Measurements from ENCODE around the gene PTPRN2.

The PTPRN2 gene

DNA sequence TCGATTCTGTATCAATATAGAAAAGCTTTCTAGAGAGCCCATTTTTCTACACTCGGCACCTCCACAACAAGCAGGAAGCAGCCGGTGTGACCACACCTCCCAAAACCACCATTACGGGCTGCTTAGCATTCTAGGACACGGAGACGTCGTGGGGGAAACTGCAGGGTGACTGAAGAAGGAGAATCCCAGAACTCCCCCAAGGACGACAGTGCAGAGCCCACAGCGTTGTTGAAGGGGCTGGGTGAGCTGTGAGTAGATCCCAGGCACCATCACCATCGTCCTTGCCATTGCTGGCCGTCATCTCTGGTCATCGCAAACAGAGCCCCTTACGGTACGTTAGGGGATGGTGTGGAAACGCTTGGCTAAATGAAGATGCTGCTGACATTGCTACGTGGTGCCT is 351.8 kb downstream of the PTPRN2 start:
- no peak for DNase-seq (ENCODE audit: extremely low read depth, low read depth)
- no peak for TF ChIP-seq CTCF (IDR thresholded peaks at IDR 0.05; ENCODE audit: low read depth, low read length)

DNA sequence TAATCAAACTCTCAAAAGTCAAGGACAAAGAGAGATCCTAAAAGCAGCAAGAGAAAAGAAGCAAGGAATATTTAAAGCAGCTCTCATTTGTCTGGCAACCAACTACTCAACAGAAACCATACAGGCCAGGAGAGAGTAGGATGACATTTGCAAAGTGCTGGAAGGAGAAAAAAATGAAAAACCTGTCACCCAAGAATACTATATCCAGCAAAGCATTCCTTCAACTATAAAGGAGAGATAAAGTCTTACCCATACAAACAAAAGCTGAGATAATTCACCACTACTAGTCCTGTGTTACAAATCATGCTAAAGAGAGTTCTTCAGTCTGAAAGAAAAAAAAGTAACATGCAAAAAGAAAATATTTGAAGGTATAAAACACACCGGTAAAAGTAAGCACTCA is 357.7 kb downstream of the PTPRN2 start:
- DNase-seq (ENCODE audit: extremely low read depth, low read depth): no peak
- TF ChIP-seq CTCF (IDR thresholded peaks at IDR 0.05; ENCODE audit: low read depth, low read length): no peak

DNA sequence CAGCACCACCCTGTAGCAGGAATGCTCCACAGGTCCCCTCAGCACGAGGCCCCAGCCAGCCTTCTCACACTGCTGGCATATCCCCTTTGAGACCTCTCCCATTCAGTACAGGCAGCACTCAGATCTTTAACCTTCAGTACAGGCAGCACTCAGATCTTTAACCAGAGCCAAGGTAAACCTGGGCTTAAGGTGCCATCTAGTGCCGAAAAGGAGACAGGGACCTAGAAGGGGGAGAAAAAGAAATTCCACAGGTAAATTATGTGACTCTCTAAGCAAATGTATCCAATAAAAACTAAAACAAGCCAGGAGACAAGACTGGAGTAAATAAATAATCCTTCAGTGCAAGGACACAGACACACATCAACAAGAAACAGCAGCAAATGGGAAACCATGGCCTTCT is 358.6 kb downstream of the PTPRN2 start:
- TF ChIP-seq CTCF (IDR thresholded peaks at IDR 0.05; ENCODE audit: low read depth, low read length): no peak
- DNase-seq (ENCODE audit: extremely low read depth, low read depth): no peak

DNA sequence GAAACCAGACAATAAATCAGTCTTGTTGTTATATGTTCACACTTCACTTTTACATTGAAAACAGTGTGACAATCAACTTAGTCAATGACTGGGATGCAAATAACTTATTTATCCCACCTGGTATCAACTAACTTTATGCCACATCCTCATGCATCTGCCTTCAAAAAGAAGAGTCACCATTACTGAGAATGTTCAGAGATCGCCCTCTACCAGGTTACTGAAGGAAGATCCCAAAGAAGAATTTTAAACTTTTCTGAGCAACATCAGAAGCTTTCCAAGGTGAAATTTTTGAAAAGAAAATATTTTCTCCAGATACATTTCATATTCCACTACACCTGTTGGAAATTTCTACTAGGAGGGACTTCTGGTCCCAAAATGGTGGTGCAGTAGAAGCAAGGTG is 359.5 kb downstream of the PTPRN2 start:
- DNase-seq (ENCODE audit: extremely low read depth, low read depth): no peak
- TF ChIP-seq CTCF (IDR thresholded peaks at IDR 0.05; ENCODE audit: low read depth, low read length): no peak

GRCh38 chr7:158227258-158227984 is 360.2 kb downstream of the PTPRN2 start:
- TF ChIP-seq CTCF (IDR thresholded peaks at IDR 0.05; ENCODE audit: low read depth, low read length): no peak
- DNase-seq (ENCODE audit: extremely low read depth, low read depth): no peak

- DNase-seq (ENCODE audit: extremely low read depth, low read depth): no peak
Observed at GRCh38 chr7:158216198-158216597, 371.4 kb downstream of the PTPRN2 start.

GRCh38 chr7:158209435-158209834 is 378.2 kb downstream of the PTPRN2 start:
- no peak for TF ChIP-seq CTCF (IDR thresholded peaks at IDR 0.05; ENCODE audit: low read depth, low read length)
- DNase-seq (ENCODE audit: extremely low read depth, low read depth): no peak

More at GRCh38 chr7:158216198-158216597, 371.4 kb downstream of the PTPRN2 start:
- TF ChIP-seq CTCF (IDR thresholded peaks at IDR 0.05; ENCODE audit: low read depth, low read length): no peak

All from AG09319 (cell line).